Cardiac fibroblast (primary cell): ENCODE data around the gene DDX27.

ENCODE experiments used
- DNase-seq, 2 donors: peaks; one replicate each; pipeline versions ENCODE4 v3.0.0 to v3.0.0-alpha.2; 2010; ENCODE audit warnings: low read depth in 2 of 2
- H3K4me3 ChIP-seq, 2 donors: replicated peaks in 1 of 2; 1 replicate in 1 of 2; 2 replicates in 1 of 2; pipeline ENCODE4 v1.5.1; 2011; ENCODE audit warnings: low read depth in 2 of 2, low read length in 2 of 2, mild to moderate bottlenecking in 2 of 2, moderate library complexity in 1 of 2
- CTCF ChIP-seq: IDR thresholded peaks from one replicate; pipeline ENCODE4 v1.5.1; 2011; ENCODE audit warnings: low read depth, mild to moderate bottlenecking, low read length, inconsistent platforms

The DDX27 gene

GRCh38 chr20:49276161-49276960 lies 57.1 kb downstream of the DDX27 start:
- no peak for TF ChIP-seq CTCF
- H3K4me3 ChIP-seq = peak overlapping the region; percentile 94 to 99
- DNase-seq = peak; percentile 66 to 75

GRCh38 chr20:49276961-49277785 lies 58.0 kb downstream of the DDX27 start:
- peak overlapping the region; percentile 94 to 99 for H3K4me3 ChIP-seq
- DNase-seq = no peak
- no peak for TF ChIP-seq CTCF

GRCh38 chr20:49277786-49278035 lies 58.5 kb downstream of the DDX27 start:
- DNase-seq = no peak
- TF ChIP-seq CTCF = no peak
- H3K4me3 ChIP-seq = peak overlapping the region; percentile 94 to 99

GRCh38 chr20:49278036-49278817 lies 59.0 kb downstream of the DDX27 start, which contains the start of gene ZNFX1:
ZNFX1 (minus strand) TSS chr20:49278057; CDS start chr20:49275839, 2,218 bp downstream.
- no peak for TF ChIP-seq CTCF
- peak; percentile 98 for DNase-seq
- peak within 1 kb of the TSS; percentile 94 to 99 for H3K4me3 ChIP-seq

- peak overlapping the region; percentile 80 to 94 for H3K4me3 ChIP-seq
- DNase-seq = peak; percentile 33 to 39
- no peak for TF ChIP-seq CTCF
Measured at GRCh38 chr20:49278818-49279676, 59.8 kb downstream of the DDX27 start.
